Hypothalamus (tissue), 51 donors: Measurements from ENCODE around the gene CCDC150.

Experiments used
- DNase-seq, 51 donors: peaks; one replicate each; lab custom pipeline; 2025; lab: John Stamatoyannopoulos, UW

The CCDC150 gene

GRCh38 chr2:196758474-196759377 lies 119.2 kb downstream of the CCDC150 start:
- DNase-seq: peak in 1 of 51 donors; percentile 6

GRCh38 chr2:196759378-196759706 lies 119.8 kb downstream of the CCDC150 start:
- DNase-seq: no peak

- DNase-seq: no peak
Observed at GRCh38 chr2:196767101-196767500, 127.6 kb downstream of the CCDC150 start.
